Hepatocyte (in vitro differentiated cells): ENCODE results near the gene TANC1.

Experiments
- CTCF ChIP-seq: fragments of 200-600 bp; sonication (generic); IDR thresholded peaks from 2 replicates; pipeline ENCODE4 v1.5.1; 2016; ENCODE audit warnings: antibody characterized with exemption, mild to moderate bottlenecking; ENCODE audit not compliant: poor library complexity
- EZH2 ChIP-seq: fragments of 200-600 bp; sonication (generic); IDR thresholded peaks from 2 replicates; pipeline ENCODE4 v1.6.1; 2016; ENCODE audit warnings: antibody characterized with exemption, mild to moderate bottlenecking, borderline replicate concordance

GRCh38 chr2:158993030-158993429 lies 24.6 kb downstream of the TANC1 start:
- TF ChIP-seq CTCF (no peak), EZH2 (no peak)
